Fibroblast of mammary gland (primary cell): ENCODE results near the gene CACNA1E.

Experiments
- DNase-seq: peaks from one replicate; pipeline ENCODE4 v3.0.0-alpha.2; 2010; ENCODE audit warnings: low read depth
- H3K4me3 ChIP-seq: 2 replicates; pipeline ENCODE4 v1.5.1; 2011; ENCODE audit warnings: low read depth, mild to moderate bottlenecking, low read length, moderate library complexity; ENCODE audit not compliant: control insufficient read depth
- CTCF ChIP-seq: conservative IDR thresholded peaks from 2 replicates; pipeline ENCODE4 v1.5.1; 2011; ENCODE audit warnings: low read depth, low read length, inconsistent platforms; ENCODE audit not compliant: control insufficient read depth, insufficient read depth

CACNA1E gene

GRCh38 chr1:181490276-181490675 lies 7.0 kb downstream of the CACNA1E start:
- no peak for DNase-seq
- H3K4me3 ChIP-seq: no peak overlapping the region
- TF ChIP-seq CTCF: no peak

- peak; percentile 58 for DNase-seq
Measured at GRCh38 chr1:181490740-181491712, 7.7 kb downstream of the CACNA1E start.

GRCh38 chr1:181493166-181493565 lies 9.8 kb downstream of the CACNA1E start:
- DNase-seq: no peak
- TF ChIP-seq CTCF: no peak
- H3K4me3 ChIP-seq: no peak overlapping the region

More at GRCh38 chr1:181490740-181491712, 7.7 kb downstream of the CACNA1E start:
- H3K4me3 ChIP-seq: no peak overlapping the region
- TF ChIP-seq CTCF: no peak

GRCh38 chr1:181493885-181494284 lies 10.6 kb downstream of the CACNA1E start:
- TF ChIP-seq CTCF: no peak
- no peak overlapping the region for H3K4me3 ChIP-seq
- no peak for DNase-seq

GRCh38 chr1:181496759-181497158 lies 13.4 kb downstream of the CACNA1E start:
- no peak for DNase-seq
- no peak overlapping the region for H3K4me3 ChIP-seq
- no peak for TF ChIP-seq CTCF

- no peak for DNase-seq
- no peak for TF ChIP-seq CTCF
- H3K4me3 ChIP-seq: no peak overlapping the region
Measured at GRCh38 chr1:181497870-181498269, 14.6 kb downstream of the CACNA1E start.
